ENCODE results near the gene MIB2. TPM values are rescaled to one million over a fixed set of nuclear protein-coding genes. Genes with fewer than 3 reads are reported as not detected.

The MIB2 gene
- total RNA-seq, 4 donors from 2014 or later = 68.3 to 162 (median 113) TPM

- H3K9me3 ChIP-seq = no peaks in the 10 kb centered on the region
- TF ChIP-seq POLR2A (IDR thresholded peaks at IDR 0.05) = no peak
- TF ChIP-seq, protein P1, sequence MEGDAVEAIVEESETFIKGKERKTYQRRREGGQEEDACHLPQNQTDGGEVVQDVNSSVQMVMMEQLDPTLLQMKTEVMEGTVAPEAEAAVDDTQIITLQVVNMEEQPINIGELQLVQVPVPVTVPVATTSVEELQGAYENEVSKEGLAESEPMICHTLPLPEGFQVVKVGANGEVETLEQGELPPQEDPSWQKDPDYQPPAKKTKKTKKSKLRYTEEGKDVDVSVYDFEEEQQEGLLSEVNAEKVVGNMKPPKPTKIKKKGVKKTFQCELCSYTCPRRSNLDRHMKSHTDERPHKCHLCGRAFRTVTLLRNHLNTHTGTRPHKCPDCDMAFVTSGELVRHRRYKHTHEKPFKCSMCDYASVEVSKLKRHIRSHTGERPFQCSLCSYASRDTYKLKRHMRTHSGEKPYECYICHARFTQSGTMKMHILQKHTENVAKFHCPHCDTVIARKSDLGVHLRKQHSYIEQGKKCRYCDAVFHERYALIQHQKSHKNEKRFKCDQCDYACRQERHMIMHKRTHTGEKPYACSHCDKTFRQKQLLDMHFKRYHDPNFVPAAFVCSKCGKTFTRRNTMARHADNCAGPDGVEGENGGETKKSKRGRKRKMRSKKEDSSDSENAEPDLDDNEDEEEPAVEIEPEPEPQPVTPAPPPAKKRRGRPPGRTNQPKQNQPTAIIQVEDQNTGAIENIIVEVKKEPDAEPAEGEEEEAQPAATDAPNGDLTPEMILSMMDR (IDR thresholded peaks at IDR 0.05) = no peak
- peaks cover 0 to 22% (median 6%) of the 10 kb centered on the region in 4 donors for H3K4me1 ChIP-seq
- no peak within 1 kb of the TSS for H3K27ac ChIP-seq
- H3K36me3 ChIP-seq = no peaks in the 10 kb centered on the region
- H3K27me3 ChIP-seq = peaks cover 0 to 14% of the 10 kb centered on the region in 2 donors
- peak within 1 kb of the TSS; percentile 23 to 59 (median 53) for H3K4me3 ChIP-seq
- peak in 1 of 3 donors; percentile 52 for DNase-seq
Measured at GRCh38 chr1:1599935-1600860, 15.1 kb upstream of the MIB2 start, which contains the start of gene FNDC10. TSS of gene FNDC10 (minus strand) at chr1:1600135. CDS start at chr1:1600015, 120 bp downstream.

- peaks cover 0 to 14% of the 10 kb centered on the region in 2 donors for H3K27me3 ChIP-seq
- no peak for TF ChIP-seq POLR2A (IDR thresholded peaks at IDR 0.05)
- TF ChIP-seq, protein P1 (IDR thresholded peaks at IDR 0.05) = no peak
- H3K36me3 ChIP-seq = no peaks in the 10 kb centered on the region
- H3K4me3 ChIP-seq = peak overlapping the region in 1 of 4 donors; percentile 59
- H3K9me3 ChIP-seq = no peaks in the 10 kb centered on the region
- no peak overlapping the region for H3K27ac ChIP-seq
- H3K4me1 ChIP-seq = peaks cover 0 to 22% (median 6%) of the 10 kb centered on the region in 4 donors
- peak in 1 of 3 donors; percentile 45 for DNase-seq
Measured at GRCh38 chr1:1600861-1601563, 14.3 kb upstream of the MIB2 start.

GRCh38 chr1:1601564-1602303 lies 13.6 kb upstream of the MIB2 start:
- Histone ChIP-seq H3K27me3 (peaks cover 0 to 14% of the 10 kb centered on the region in 2 donors), H3K4me3 (no peak overlapping the region), H3K36me3 (no peaks in the 10 kb centered on the region), H3K4me1 (peaks cover 0 to 22% (median 6%) of the 10 kb centered on the region in 4 donors), H3K27ac (no peak overlapping the region), H3K9me3 (no peaks in the 10 kb centered on the region)
- no peak for DNase-seq
- TF ChIP-seq, protein P1 (IDR thresholded peaks at IDR 0.05) = no peak
- TF ChIP-seq POLR2A (IDR thresholded peaks at IDR 0.05) = no peak

DNA sequence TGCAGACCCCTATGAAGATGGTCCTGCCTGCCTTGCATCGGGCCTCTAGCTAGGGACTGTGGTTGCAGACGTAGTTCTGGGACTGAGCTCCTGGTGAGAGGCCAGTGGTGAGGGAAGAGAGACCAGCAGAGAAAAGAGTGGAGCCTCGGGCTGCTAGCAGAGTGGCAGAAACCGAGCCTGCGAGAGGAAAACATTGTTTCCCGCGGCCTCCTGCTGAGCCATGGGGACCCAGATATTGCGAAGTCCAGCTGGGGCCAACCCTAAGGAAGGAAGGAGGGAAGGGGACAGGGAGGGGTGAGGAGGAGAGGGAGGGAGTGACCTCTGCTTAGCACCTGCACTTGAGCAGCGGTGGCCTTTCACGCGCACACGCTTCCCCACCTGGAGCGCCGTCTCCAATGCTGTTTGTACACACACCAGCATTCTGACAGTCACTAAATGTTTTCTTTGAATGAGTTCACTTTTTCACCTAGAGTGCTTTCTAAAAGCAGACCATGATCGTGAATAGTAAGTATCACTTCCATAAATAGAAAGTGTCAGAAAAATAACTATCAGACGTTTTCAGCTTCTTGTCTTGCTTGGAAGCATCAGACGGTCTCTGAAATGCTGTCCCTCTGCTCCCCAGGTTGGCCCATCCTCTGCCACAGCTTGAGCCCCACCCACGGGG lies 12.9 kb upstream of the MIB2 start:
- TF ChIP-seq, protein P1 (IDR thresholded peaks at IDR 0.05) = no peak
- no peak for TF ChIP-seq POLR2A (IDR thresholded peaks at IDR 0.05)
- no peaks in the 10 kb centered on the region for H3K9me3 ChIP-seq
- no peak overlapping the region for H3K4me3 ChIP-seq
- peaks cover 0 to 21% (median 6%) of the 10 kb centered on the region in 4 donors for H3K4me1 ChIP-seq
- H3K27me3 ChIP-seq = peaks cover 0 to 10% of the 10 kb centered on the region in 2 donors
- H3K36me3 ChIP-seq = no peaks in the 10 kb centered on the region
- H3K27ac ChIP-seq = no peak overlapping the region
- no peak for DNase-seq
